LNCaP clone FGC (cell line): ENCODE data around the gene AQP7.

Experiments
- DNase-seq: peaks from one replicate; pipeline ENCODE4 v3.0.0-alpha.2; 2011; ENCODE audit warnings: low read depth
- H3K4me3 ChIP-seq: 2 replicates; pipeline ENCODE4 v1.5.1; 2011; ENCODE audit warnings: mild to moderate bottlenecking, low read depth, low read length, control low read depth
- TF ChIP-seq, protein P1 (sequence below): IDR thresholded peaks from 2 replicates; pipeline ENCODE4 v1.5.1; 2012; ENCODE audit warnings: mild to moderate bottlenecking; ENCODE audit not compliant: control insufficient read depth, insufficient read depth; ENCODE audit errors: extremely low read depth

AQP7 gene

DNA sequence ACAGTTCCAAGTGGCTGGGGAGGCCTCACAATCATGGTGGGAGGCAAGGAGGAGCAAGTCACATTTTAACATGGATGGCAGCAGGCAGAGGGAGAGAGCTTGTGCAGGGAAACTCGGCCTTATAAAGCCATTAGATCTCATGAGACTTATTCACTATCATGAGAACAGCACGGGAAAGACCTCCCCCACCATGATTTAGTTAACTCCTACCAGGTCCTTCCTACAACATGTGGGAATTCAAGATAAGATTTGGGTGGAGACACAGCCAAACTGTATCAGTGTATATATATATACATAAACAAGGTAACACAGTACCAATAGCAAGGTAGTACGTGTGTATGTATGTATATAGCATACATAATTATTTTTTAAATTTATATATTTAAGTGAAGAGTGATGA, 61.2 kb downstream of the AQP7 start:
- DNase-seq = no peak
- TF ChIP-seq, protein P1, sequence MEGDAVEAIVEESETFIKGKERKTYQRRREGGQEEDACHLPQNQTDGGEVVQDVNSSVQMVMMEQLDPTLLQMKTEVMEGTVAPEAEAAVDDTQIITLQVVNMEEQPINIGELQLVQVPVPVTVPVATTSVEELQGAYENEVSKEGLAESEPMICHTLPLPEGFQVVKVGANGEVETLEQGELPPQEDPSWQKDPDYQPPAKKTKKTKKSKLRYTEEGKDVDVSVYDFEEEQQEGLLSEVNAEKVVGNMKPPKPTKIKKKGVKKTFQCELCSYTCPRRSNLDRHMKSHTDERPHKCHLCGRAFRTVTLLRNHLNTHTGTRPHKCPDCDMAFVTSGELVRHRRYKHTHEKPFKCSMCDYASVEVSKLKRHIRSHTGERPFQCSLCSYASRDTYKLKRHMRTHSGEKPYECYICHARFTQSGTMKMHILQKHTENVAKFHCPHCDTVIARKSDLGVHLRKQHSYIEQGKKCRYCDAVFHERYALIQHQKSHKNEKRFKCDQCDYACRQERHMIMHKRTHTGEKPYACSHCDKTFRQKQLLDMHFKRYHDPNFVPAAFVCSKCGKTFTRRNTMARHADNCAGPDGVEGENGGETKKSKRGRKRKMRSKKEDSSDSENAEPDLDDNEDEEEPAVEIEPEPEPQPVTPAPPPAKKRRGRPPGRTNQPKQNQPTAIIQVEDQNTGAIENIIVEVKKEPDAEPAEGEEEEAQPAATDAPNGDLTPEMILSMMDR = no peak
- no peak overlapping the region for H3K4me3 ChIP-seq

DNA sequence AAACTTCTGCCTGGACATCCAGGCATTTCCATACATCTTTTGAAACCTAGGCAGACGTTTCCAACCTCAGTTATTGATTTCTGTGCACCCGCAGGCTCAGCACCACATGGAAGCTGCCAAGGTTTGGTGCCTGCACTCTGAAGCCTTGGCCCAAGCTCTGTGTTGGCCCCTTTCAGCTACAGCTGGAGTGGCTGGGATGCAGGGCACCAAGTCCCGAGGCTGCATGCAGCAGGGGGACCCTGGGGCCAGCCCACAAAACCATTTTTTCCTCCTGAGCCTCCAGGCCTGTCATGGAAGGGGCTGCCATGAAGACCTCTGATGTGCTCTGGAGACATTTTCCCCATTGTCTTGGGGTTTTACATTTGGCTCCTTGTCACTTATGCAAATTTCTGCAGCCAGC, 62.2 kb downstream of the AQP7 start:
- TF ChIP-seq, protein P1 = no peak
- no peak overlapping the region for H3K4me3 ChIP-seq
- DNase-seq = no peak
